HG02763 (cell line): ENCODE data around the gene ARHGAP33.
A peak's percentile ranks its signal among the peaks of the same experiment; 100 is the strongest.

Experiments
- ATAC-seq: cut with Tn5 transposase; IDR thresholded peaks from one replicate; pipeline ENCODE4 v1.9.1; 2021; ENCODE audit warnings: mild to moderate bottlenecking, moderate library complexity; ENCODE audit not compliant: unreplicated experiment

Gene ARHGAP33

DNA sequence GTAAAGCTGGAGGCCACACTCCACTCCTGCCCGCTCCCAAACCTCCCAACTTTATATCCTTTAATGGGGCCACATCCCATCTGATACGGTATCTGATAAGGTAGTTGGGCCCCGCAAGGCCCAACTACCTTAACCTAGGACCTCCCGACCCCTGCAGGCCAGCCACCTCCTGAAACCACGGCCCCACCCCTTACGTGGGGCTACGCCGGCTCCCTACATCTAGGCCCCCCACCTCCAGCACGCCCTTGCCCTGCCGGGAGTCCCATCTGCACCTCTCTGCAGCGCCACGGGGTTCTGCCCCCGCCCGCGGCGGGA lies 35.3 kb upstream of the ARHGAP33 start:
- no peak for ATAC-seq

DNA sequence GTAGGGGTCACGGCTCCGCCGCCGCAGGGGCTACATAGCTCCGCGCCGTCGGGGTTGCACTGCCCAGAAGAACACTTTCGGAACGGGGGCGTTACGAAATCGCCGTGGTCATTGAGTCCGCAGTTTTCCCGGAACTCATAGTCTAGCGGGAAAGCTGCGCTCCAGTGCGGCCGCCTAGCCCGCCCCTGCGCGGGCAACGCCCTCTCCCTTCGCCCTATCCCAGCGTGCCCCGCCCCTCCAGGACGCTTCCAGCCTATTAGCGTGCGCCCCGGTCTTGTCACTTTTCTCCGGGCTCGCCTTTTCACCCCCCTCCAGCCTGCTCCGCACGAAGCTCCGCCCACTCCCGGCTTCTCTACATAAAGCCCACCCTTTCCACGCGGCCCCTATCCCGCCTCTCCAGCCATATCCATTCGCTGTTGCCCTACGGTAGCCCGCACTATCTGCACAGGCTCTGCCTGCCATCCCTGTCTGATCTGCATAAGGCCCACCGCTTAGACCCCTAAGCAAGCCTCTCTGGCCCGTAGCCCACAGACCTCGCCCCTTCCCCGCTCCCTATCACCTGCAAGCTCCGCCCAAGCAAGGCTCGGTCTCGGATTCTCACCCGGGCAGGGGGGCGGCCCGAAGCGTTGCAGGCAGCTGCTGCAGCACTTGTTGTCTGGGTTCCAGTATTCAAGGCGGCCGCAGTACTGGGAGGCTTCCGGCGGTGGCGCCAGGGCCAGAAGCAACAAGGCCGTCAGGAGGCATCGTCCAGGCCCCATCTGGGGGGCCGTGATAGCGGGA lies 34.8 kb upstream of the ARHGAP33 start:
- peak; percentile 57 for ATAC-seq

DNA sequence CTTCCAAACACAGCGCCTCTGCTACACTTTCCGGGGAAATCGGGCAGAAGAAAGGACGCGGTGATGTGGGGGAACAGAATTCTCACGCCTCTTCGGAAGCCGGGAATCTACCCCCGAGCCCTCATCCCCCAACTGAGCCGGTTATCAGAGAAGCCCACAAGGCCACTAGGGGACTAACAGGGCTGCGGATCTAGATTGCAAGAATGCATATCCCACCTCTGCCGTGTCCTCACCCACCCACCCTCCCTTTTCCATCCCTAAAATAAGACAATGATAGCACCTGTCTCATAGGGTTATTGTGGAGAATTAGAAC lies 34.2 kb upstream of the ARHGAP33 start:
- no peak for ATAC-seq

DNA sequence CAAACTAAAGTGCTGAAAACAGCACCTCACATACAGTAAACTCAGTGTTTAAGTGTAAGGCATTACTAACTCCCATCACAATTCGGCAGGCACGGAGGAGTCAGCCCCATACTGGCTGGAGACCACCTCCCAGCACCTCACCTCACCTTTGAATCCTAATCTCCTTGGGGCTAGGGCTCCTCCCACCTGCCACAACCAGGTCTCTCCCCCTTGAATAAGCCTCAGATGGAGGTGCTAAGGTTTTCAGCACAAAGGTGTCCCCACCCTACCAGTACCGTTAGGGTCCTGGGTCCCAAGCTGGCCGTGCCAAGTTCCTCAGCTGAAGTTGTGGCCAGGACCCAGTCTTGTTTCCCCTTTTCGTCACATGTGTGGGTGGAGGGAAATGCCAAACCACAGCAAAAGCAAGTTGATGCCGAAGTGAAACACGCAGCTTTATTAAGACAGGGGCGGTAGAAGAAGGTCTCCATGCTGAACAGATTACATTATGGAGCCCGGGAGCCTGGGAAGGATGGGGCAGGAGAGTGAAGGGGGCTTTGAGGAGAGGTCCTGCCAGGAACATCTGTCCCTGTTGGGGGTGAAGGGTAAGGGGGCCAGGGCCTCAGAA lies 33.1 kb upstream of the ARHGAP33 start, which contains the start of gene IGFLR1:
TSS of gene IGFLR1 (minus strand) at position 332 of the 604 bp plus-strand sequence. CDS start 1,272 bp downstream, outside the sequence.
- ATAC-seq = no peak

DNA sequence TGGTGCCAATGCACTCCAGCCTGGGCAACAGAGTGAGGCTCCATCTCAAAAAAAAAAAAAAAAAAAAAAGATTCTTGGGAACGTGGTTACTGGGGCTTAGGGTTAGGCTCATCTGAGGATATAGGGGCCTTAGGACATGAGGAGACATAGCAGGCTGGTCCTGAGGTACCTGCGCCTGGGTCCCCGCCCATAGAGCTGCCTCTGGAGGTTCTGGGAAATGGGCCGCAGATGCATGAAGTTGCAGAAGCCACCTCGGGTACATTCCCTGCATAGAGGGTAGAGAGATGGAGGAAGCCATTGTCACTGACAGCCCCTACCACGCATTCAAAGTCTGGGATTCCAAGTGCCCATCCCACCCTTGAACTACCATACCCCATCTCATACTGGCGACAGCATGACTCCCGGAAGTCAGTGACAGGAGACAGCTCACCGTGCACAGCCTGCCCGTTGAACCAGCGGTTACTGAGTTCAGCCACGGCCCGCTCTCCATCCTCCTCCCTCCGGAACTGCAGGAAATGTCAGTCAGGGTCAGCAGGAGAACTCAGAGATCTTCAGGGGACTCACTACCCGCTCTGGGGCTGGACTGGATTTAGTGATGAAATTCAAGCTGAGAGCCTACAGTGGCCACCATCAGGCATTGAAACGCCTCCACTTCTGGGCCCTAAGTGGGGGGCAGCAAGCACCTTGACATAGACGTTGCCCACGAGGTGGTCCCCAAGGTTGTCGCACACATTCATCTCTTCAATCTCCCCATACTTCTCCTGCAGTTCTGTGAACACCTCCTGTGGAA lies 31.5 kb upstream of the ARHGAP33 start:
- no peak for ATAC-seq

DNA sequence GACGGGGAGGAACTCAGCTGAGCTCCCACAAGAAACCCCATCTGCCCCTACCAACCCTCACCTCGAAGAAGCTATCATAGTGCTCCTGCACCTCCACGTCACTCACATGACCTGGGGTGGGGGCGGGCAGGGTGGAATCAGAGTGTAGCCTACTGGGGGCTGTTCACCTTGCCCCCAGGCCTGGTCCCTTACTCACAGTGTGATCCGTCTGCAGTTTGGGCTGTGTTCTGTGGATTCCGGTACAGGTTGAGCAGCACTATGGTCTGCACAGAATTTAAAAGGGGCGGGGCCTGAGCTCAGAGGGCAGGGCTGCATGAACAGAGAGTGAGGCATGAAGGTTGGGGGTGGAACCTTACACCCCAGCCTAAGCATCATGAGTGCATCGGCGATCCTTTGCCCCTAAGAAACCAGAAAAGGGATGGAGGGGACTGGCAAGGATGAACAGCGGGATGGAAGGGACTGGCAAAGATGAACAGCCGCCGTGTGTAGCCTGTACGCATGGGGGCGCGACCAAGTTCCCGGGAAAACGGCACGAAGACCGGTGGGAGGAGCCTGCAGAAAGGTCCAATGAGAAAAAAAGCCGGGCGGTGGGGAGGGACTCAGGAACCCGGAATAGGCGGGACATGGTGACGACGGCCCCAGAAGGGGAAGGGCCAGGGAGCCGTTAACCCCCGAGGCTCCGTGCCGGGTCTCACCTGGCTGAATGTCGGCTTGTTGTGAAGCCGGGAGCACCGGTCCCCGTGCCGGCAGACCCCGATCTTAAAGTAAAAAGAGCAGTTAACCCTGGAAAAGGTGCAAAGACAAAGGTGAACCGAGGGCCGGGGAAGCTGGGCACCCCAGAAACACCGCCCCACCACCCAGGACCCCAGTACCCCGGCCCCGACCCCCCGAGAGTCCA lies 30.7 kb upstream of the ARHGAP33 start:
- ATAC-seq = no peak

DNA sequence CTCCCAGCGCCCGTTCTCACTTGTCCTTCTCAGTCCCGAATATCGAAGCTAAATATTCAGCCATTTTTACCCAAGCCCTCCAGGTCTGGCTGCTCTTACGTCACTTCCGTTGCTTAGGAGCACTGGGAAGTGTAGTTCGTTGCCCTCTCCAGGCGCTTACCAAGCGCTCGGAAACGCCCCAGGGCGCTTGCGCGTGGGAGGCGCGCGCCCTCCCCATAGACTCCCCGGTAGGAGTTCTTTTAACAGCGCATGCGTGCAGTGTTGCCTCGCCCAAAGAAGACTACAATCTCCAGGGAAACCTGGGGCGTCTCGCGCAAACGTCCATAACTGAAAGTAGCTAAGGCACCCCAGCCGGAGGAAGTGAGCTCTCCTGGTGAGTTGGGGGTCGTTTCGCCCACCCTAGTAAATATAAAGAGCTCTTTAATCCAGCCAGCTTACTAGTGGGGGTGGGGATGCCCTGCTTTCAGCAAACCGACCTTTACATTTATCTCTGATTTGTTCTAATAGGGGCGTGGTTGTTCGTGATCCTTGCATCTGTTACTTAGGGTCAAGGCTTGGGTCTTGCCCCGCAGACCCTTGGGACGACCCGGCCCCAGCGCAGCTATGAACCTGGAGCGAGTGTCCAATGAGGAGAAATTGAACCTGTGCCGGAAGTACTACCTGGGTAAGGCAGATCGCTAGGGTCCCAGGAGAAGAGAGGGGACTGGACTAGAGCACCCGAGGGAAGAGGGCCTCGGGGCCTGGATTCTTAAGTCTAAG lies 29.9 kb upstream of the ARHGAP33 start, which contains the start of the genes PSENEN and U2AF1L4:
TSS of gene PSENEN (plus strand) at position 324 of the 759 bp plus-strand sequence. CDS start at position 604, 280 bp downstream.
TSS of gene U2AF1L4 (minus strand) at position 91 of the 759 bp plus-strand sequence. CDS start at position 64, 27 bp downstream.
- ATAC-seq = peak; percentile 37

DNA sequence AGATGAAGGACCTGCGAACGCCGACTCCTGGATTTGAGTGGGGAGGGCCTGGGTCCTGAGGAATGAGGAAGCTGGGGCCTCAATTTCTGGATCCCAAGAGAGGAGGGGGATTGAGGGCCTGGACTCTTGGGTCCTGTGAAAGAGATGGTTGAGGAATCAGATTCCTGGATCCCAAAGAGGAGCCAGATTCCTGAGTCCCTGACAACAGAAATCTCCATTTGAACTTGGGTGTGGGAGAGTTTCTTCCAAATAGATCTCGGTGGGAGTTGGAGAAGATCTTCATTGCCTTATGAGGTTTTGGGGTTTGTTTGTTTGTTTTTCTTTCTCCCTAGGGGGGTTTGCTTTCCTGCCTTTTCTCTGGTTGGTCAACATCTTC lies 29.3 kb upstream of the ARHGAP33 start:
- no peak for ATAC-seq

DNA sequence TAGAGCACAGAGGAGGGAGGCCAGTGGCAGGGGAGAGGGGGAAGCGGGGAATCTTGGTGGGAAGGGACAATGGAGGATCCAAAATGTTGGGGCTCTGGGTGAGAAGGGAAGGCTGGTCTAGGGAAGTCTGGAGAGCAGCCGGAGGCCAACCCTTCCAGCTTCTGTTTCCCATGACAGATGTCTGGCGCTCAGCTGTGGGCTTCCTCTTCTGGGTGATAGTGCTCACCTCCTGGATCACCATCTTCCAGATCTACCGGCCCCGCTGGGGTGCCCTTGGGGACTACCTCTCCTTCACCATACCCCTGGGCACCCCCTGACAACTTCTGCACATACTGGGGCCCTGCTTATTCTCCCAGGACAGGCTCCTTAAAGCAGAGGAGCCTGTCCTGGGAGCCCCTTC lies 28.8 kb upstream of the ARHGAP33 start:
- no peak for ATAC-seq

DNA sequence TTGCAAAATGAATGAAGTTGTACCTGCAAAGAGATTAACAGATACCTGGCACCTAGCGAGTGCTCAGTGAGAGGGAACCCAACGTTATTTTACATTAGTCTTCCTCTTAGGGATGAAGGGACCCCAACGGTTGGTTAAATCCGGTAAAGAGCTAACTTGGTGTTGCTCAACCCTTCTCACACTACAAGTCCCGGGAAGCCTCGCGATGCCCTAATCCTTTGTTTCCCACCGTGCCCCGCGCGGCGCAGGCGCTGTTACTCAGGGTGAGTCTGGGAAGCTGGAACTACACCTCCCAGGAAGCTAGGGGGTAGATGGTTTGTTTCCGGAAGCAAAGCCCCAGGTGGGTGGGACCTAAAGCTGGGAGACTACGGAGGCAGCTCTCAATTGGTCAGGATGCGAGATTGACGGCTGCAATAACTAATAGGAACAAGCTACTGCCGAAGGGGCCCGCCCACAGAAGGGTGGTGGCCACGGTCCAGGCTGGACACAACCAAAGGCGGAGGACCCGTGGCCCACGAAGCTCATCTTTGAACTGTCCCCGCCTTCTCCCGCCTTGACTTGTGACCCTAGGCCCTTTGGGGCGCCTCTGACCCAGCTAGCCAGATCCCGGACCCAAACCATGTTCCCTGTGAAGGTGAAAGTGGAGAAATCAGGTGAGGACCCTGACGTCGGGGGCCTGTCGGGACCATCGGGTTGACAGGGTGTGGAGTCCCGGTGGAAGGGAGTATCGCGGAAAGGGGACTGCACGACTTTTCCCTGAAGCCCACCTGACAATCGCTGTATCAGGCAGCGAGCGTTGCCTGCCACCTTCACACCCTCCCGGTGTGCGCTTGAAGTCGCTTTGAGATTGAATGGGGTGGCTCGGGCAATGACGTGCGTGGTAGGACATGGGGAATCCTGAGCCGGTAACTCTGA lies 27.0 kb upstream of the ARHGAP33 start, which contains the start of gene LIN37:
TSS of gene LIN37 (plus strand) at position 471 of the 915 bp plus-strand sequence. CDS start at position 620, 149 bp downstream.
- ATAC-seq = peak; percentile 77

DNA sequence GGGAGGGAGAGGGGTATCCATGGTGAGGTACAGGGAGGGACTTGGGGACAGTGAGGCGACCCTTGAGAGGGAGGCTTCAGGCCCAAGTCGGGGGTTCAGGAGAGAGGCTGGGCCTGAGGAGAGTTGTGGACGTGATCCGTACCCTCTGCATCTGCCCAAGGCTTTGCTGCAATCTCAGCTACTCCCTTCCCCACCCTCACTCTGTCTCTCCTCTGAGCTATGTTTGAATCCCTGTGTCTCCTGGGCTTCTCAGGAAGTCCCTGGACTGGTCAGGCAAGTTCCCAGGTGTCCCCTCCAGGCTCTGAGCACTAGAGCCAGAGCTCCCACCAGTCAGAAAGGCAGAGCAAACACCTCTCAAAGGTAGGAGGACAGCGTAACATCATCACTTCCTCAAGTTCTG lies 25.2 kb upstream of the ARHGAP33 start:
- ATAC-seq = no peak

DNA sequence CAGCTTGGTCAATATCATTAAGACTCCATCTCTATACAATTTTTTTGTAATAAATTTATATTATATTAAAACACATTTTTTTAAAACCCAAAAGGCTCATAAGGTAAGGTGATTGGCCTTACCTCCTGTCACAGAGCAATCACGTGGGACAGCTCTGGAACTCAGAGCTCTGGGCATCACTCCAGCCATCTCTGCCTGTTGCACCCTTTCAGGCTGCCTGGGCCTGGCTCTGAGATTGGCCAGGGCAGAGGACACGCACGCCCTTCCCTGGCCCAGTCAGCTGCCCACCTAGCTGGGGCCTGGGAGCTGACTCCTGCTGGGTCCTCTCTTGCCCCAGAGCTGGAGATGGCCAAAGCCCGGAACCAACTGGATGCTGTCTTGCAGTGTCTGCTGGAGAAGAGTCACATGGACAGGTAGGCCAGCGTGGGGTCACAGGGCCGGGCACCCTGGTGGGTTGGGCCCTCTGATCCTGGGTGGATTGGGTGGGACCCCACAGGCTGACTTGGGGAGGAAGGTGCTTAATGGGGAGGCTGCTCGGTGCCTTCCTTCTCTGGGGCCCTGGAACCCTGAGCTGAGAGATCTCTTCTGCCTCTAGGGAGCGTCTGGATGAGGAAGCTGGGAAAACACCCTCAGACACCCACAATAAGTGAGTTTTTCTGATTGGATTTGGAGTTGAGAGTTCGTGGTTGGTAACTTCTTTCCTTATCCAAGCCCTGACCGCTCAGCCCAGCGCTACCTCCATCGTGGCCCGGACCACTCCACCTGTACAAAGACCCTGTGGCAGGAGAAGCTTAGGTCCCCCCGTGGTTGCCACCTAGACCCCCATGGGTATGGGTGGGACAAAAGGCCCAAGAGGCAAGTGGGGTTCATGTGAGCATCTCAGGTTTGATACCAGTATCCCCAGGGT lies 23.3 kb upstream of the ARHGAP33 start:
- no peak for ATAC-seq

DNA sequence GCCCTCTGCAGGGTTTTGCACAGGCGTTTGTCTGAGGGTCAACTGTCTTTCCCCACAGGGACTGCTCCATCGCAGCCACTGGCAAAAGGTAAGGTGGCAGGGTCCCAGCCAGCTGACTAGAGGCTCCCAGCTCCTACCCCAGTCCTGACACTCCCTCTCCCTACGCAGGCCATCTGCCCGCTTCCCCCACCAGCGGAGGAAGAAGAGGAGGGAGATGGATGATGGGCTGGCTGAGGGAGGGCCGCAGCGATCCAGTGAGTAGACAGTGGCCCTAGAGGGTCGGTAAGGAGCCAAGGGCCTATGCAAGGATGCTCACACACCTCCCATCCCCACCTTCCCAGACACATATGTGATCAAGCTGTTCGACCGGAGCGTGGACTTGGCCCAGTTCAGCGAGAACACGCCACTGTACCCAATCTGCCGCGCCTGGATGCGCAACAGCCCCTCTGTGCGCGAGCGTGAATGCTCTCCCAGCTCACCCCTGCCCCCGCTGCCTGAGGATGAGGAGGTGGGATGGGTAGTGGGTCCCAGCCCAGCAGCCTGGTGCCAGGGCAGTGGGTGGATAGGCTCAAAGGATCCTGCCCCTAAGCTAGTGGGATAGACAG lies 22.5 kb upstream of the ARHGAP33 start:
- ATAC-seq = no peak

DNA sequence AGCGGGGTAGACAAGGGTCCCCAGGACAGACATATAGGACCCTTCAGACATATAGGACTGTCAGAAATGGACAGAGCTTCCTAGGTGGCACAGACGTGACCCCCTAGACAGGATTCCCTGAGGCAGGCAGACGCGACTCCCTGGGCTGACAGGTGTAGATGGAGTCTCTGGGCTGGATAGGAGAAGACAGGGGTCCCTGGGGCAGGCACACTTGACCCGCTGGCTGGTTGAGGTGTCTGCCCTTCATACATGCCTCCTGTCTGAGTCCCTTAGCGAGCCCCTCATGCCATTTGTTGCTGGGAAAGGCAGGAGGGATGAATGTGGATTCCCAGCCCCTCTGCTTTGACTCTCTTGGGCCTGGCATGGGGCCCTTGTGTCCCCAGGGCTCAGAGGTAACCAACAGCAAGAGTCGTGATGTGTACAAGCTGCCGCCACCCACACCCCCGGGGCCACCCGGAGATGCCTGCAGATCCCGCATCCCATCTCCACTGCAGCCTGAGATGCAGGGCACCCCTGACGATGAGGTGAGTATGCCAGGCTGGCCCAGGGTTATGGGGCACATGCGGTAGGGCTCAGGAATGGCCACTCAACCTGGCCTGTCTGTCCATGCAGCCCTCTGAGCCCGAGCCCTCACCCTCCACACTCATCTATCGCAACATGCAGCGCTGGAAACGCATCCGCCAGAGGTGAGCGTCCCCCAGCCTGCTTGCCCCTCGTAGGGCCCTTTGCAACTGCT lies 21.6 kb upstream of the ARHGAP33 start:
- ATAC-seq = no peak

DNA sequence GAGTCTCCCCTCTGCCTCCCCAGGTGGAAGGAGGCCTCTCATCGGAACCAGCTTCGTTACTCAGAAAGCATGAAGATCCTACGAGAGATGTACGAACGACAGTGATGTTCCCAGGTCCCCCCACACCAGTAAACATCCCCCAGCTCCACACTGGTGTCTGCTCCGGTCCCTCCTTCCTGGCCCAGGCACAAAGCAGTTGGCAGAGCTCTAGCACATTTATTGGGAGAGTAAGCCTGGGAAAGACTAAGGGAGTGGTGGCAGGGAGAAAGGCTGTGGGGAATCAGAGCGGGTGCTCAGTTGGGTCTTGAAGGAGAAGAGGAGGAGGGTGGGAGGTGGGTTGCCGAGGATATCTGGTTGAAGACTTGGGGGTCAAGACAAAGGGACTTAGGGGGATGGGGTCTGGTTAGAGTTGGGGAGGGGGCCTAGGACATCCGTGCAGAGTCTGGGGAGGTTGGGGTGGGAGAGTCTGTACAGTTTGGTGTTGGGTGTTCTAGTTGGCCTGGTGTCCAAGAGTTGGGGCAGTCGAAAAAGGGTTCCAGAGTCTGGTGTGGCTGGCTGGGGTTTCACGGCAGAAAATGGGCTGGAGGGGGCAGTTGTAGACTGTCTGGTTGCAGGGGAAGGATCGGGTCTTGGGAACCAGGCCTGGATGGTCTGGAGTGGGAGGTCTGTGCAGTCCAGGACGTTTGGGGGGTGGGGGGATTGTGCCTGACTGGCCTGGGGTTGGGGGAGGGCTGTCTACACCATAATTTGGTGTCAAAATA lies 20.8 kb upstream of the ARHGAP33 start:
- ATAC-seq = no peak

DNA sequence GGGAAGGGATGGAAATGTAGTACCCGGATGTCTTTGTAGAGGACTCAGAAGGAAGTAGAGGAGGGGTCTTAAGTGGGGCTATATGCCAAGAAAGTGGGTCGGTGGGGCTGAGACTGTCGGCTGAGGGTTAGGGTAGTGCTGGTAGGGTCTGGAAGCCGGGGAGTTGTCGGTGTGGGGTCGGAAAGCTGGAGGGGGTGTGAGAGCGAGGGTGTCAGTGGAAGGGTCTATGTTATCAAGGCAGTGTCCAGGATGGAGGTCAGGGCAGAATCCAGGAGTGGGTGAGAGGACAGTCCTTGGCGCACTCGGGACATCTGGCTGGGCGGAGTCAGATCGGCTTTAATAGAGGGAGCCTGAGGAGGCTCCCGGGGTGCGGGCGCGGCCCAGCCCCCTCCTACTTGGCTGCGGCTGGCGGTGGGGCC lies 20.2 kb upstream of the ARHGAP33 start:
- no peak for ATAC-seq
